Endothelial cell of umbilical vein (primary cell): Measurements from ENCODE around the gene CERKL.

ENCODE experiments used
- CTCF ChIP-seq, 2 donors: IDR thresholded peaks; 1 replicate in 1 of 2; 2 replicates in 1 of 2; pipeline ENCODE4 v1.5.1; 2011; ENCODE audit warnings: low read length in 2 of 2, mild to moderate bottlenecking in 2 of 2, moderate library complexity in 2 of 2, control low read depth in 1 of 2, inconsistent platforms in 1 of 2, low read depth in 1 of 2; ENCODE audit not compliant: insufficient read depth in 1 of 2; ENCODE audit errors: extremely low read depth in 1 of 2
- EZH2 ChIP-seq: IDR thresholded peaks from 2 replicates; pipeline ENCODE4 v1.6.1; 2012; ENCODE audit warnings: borderline replicate concordance, low read depth, mild to moderate bottlenecking, moderate library complexity, low read length, inconsistent platforms; ENCODE audit not compliant: severe bottlenecking
- JUN ChIP-seq: IDR thresholded peaks from 2 replicates; pipeline ENCODE4 v1.6.1; 2011; ENCODE audit warnings: borderline replicate concordance, low read depth; ENCODE audit not compliant: insufficient read length, insufficient read depth
- MAX ChIP-seq: IDR thresholded peaks from 2 replicates; pipeline ENCODE4 v1.6.1; 2011; ENCODE audit not compliant: insufficient read depth, insufficient read length
- MYC ChIP-seq: IDR thresholded peaks from one replicate; pipeline ENCODE4 v1.6.1; 2011; ENCODE audit warnings: mild to moderate bottlenecking, low read depth, low read length
- POLR2A ChIP-seq: IDR thresholded peaks from 2 replicates; pipeline ENCODE4 v1.6.1; 2012; ENCODE audit warnings: low read depth, mild to moderate bottlenecking, control low read depth, low read length
- POLR2AphosphoS5 ChIP-seq: IDR thresholded peaks from 2 replicates; pipeline ENCODE4 v1.6.1; 2012; ENCODE audit warnings: low read depth, mild to moderate bottlenecking, control low read depth, low read length, moderate library complexity; ENCODE audit not compliant: insufficient read depth

DNA sequence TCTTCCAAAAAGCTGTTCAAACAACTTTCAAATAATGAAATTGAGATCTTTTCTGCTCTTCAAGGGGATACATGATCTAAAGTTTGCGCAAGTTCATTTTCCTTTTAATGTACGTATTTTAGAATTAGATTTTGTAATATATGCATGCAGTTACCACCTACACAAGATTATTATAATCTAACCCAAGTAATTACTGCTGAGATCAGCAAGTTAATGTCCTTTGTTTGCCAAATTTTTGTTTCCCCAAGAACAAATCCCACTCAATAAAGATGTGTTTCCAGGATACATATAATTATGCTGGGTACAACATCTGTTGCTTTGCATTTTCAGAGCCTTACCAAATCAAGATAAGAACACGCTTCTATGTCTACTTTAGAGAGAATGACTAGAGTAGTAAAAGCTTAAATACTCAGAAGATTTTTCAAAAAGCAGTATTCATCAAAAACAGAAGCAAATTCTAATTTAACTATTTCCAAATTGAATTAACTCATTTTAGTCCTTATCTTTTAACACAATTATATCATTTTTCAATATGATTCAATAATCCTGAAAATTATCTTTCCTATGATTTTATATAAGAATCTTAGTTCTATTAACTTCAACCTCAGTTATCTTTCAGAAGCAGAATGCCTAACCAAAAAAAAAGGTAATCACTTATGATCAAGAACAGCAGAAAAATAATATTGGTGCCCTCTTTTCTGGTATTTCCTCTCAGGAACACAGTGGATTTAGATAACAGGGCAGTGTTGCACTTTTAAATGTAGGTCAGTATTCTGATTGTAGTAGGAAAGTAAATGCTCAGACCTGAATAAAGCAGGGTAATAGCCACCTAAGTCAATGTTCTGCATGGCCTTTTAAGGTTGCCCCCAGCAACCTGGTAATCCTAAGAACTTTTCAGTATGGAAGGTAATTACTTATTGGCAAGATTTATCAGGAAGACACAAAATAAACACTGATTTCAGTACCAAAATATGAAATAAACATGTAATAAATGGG lies 28.0 kb downstream of the CERKL start:
- TF ChIP-seq CTCF (IDR thresholded peaks at IDR 0.05; ENCODE audit: extremely low read depth in 1 of 2, insufficient read depth in 1 of 2, low read depth in 1 of 2, low read length in 2 of 2) (no peak), JUN (no peak), POLR2A (no peak), POLR2AphosphoS5 (no peak), EZH2 (no peak), MAX (no peak), MYC (no peak)
